Transverse colon (tissue), 4 donors: ENCODE data around the gene DDHD1. TPM values are rescaled to one million over a fixed set of nuclear protein-coding genes. Genes with fewer than 3 reads are reported as not detected.

Source experiments
- DNase-seq: peaks from one replicate; pipeline ENCODE4 v3.0.0-alpha.2; 2019
- H3K27ac ChIP-seq, 4 donors: fragments of 200-600 bp; sonication (generic); 2 replicates each; pipeline ENCODE4 v1.5.1; 2016 to 2018; ENCODE audit warnings: inconsistent platforms in 4 of 4
- H3K27me3 ChIP-seq: fragments of 200-600 bp; sonication (generic); 2 replicates; pipeline ENCODE4 v1.5.1; 2017; ENCODE audit warnings: inconsistent platforms
- H3K36me3 ChIP-seq, 4 donors: fragments of 200-600 bp; sonication (generic); 2 replicates each; pipeline ENCODE4 v1.5.1; 2017 to 2019; ENCODE audit warnings: inconsistent platforms in 4 of 4
- H3K4me1 ChIP-seq, 4 donors: fragments of 200-600 bp; sonication (generic); 2 replicates each; pipeline ENCODE4 v1.5.1; 2017 to 2020; ENCODE audit warnings: inconsistent platforms in 4 of 4
- H3K4me3 ChIP-seq, 4 donors: fragments of 200-600 bp; sonication (generic); 1 replicate in 1 of 4; 2 replicates in 3 of 4; pipeline versions ENCODE4 v1.5.1 to v1.6.1; 2017 to 2019; ENCODE audit warnings: inconsistent platforms in 4 of 4
- H3K9me3 ChIP-seq, 2 donors: fragments of 200-600 bp; sonication (generic); 2 replicates each; pipeline ENCODE4 v1.5.1; 2017 to 2019; ENCODE audit warnings: inconsistent platforms in 2 of 2
- EP300 ChIP-seq: sonication (generic); formaldehyde crosslinking; IDR thresholded peaks from one replicate; pipeline ENCODE4 v1.6.1; 2017; ENCODE audit warnings: antibody characterized with exemption, low read depth
- POLR2A ChIP-seq: fragments of 450-650 bp; IDR thresholded peaks from one replicate; pipeline ENCODE4 v1.6.1; 2016; ENCODE audit warnings: antibody characterized with exemption, mild to moderate bottlenecking, moderate library complexity
- POLR2AphosphoS5 ChIP-seq, 3 donors: sonication (generic); formaldehyde crosslinking; IDR thresholded peaks; one replicate each; pipeline ENCODE4 v1.6.1; 2016; ENCODE audit warnings: antibody characterized with exemption in 3 of 3
- WGBS, 2 donors: methylation state at CpG; one replicate each; pipeline ENCODE4 v1.1.5; 2018; ENCODE audit warnings: low coverage in 1 of 2; 5-methylcytosine and 5-hydroxymethylcytosine counted together
- in situ Hi-C, 4 donors: fragments of 200-750 bp; cut with MboI; loops; one replicate each; pipeline versions ENCODE4 v1.15.0 to v1.15.1; 2017; ENCODE audit warnings: low sequenced_read_pairs in 3 of 4, low pct_ligation_motif_present in 1 of 4, low pct_unique_long_range_greater_than_20kb in 1 of 4
- intact Hi-C: fragments of 100-400 bp; cut with DNase I; formaldehyde crosslinking; loops from one replicate; pipeline ENCODE4 v1.15.1; 2023; ENCODE audit warnings: low total_unique reads
- total RNA-seq, 4 donors: library from RNA; depleted of rRNA; stranded (reverse); fragments of >200 nt; gene quantifications; one replicate each; pipeline ENCODE4 v1.1.0, GENCODE V29; 2016
- TF ChIP-seq, protein P1 (sequence below), 5 experiments: fragments of 200-600 bp in 3 of 5; fragments of 450-650 bp in 2 of 5; sonication (generic) in 3 of 5; IDR thresholded peaks; 1 replicate in 2 of 5; 2 replicates in 3 of 5; pipeline ENCODE4 v1.5.1; 2016 to 2017; ENCODE audit warnings: antibody characterized with exemption in 5 of 5, inconsistent platforms in 3 of 5, mild to moderate bottlenecking in 2 of 5, moderate library complexity in 1 of 5

DDHD1 gene
- total RNA-seq, 4 donors from 2014 or later, result 6.4 to 20.5 (median 13.7) TPM

DNA sequence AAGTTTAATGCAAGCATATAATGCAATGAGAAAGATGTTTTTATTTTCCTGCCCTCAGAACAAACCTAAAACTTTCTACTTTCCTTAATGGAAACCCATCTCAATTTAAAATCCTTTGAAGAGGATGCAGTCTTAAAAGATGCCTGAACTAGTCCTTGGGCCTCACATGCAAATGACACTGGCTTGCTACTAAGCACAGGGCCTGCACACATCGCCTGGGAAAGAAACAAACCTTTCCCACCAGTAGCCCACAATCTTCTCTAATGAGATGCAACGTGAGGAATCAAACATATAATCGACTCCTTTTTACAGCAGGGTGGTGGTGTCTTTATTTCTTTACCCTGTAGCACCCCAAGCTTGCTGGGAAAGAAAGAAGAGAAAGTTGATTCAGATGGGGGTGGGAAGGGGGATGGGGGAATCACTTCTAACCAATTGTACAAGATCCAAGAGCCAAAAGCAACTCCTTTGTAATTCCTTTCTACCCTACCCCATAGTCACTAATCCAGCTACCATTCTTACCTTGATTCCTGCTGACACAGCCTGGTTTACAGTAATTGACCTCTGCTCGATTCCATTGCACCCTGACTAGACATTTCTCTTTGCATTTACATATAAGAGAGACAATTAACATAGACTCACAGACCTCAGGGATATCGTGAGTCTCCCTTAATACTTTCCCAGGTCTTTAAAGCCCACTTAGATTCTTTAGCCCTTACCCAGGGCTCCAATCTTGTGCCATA is 132.8 kb downstream of the DDHD1 start:
- intact Hi-C loops (no loop called here), in situ Hi-C loops (no loop called here)
- no peak for DNase-seq
- no peaks in the 10 kb centered on the region for H3K36me3 ChIP-seq
- no peak overlapping the region for H3K4me3 ChIP-seq
- H3K27ac ChIP-seq, result no peak overlapping the region
- H3K27me3 ChIP-seq, result no peaks in the 10 kb centered on the region
- H3K4me1 ChIP-seq, result no peaks in the 10 kb centered on the region
- TF ChIP-seq EP300 (no peak), POLR2AphosphoS5 (IDR thresholded peaks at IDR 0.05) (no peak), POLR2A (no peak)
- TF ChIP-seq, protein P1, sequence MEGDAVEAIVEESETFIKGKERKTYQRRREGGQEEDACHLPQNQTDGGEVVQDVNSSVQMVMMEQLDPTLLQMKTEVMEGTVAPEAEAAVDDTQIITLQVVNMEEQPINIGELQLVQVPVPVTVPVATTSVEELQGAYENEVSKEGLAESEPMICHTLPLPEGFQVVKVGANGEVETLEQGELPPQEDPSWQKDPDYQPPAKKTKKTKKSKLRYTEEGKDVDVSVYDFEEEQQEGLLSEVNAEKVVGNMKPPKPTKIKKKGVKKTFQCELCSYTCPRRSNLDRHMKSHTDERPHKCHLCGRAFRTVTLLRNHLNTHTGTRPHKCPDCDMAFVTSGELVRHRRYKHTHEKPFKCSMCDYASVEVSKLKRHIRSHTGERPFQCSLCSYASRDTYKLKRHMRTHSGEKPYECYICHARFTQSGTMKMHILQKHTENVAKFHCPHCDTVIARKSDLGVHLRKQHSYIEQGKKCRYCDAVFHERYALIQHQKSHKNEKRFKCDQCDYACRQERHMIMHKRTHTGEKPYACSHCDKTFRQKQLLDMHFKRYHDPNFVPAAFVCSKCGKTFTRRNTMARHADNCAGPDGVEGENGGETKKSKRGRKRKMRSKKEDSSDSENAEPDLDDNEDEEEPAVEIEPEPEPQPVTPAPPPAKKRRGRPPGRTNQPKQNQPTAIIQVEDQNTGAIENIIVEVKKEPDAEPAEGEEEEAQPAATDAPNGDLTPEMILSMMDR (IDR thresholded peaks at IDR 0.05), result no peak
- H3K9me3 ChIP-seq, result no peaks in the 10 kb centered on the region
- 44 to 73% methylated on average over 5 of the region's 5 CpGs for WGBS, 2 donors

DNA sequence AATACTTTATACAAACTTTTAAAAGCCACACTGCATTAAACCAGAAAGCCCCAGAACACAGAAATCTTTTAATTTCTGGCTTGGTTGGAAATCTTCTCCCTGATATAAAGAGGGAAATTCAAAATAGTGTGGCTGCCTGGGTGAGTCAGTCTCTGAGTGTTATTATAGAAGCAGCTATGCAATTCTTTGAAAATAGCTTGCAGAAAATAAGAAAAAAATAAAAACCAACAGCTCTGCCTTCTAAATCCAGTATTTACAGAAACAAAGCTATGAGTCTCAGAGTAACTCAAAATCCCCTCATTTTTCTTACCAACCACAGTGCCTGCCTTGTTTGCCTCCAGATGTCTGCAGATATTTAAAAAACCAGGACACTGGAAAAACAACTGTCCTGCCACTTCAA is 133.7 kb downstream of the DDHD1 start:
- Histone ChIP-seq H3K27me3 (no peaks in the 10 kb centered on the region), H3K4me1 (no peaks in the 10 kb centered on the region), H3K9me3 (no peaks in the 10 kb centered on the region), H3K4me3 (no peak overlapping the region), H3K36me3 (no peaks in the 10 kb centered on the region), H3K27ac (no peak overlapping the region)
- in situ Hi-C loops (no loop called here), intact Hi-C loops (no loop called here)
- TF ChIP-seq POLR2A, result no peak
- TF ChIP-seq POLR2AphosphoS5 (IDR thresholded peaks at IDR 0.05), result no peak
- TF ChIP-seq, protein P1 (IDR thresholded peaks at IDR 0.05), result no peak
- no peak for TF ChIP-seq EP300
- no peak for DNase-seq

DNA sequence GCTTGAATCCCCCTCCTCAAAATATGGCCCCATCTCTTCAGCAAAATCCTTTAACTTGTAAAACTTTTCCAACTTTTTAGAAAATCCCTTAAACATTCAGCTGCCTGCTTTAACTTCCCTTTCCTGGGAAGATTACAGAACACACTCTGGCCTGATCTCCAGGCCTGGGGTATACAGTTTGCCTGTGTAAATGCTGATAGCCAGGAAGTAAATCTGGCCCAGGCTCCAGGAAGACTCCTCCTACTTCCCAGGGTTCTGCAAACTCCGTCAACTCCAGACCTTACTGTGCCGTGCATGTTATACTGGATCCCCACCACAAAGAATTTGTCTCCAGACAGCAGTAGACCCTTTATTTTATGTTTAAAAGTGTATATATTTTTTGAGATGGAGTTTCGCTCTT is 135.3 kb downstream of the DDHD1 start:
- intact Hi-C loops, result no loop called here
- no peaks in the 10 kb centered on the region for H3K36me3 ChIP-seq
- H3K9me3 ChIP-seq, result no peaks in the 10 kb centered on the region
- no peak for DNase-seq
- no peaks in the 10 kb centered on the region for H3K27me3 ChIP-seq
- no peaks in the 10 kb centered on the region for H3K4me1 ChIP-seq
- in situ Hi-C loops, result no loop called here
- TF ChIP-seq, protein P1 (IDR thresholded peaks at IDR 0.05), result no peak
- TF ChIP-seq POLR2A, result no peak
- TF ChIP-seq EP300, result no peak
- no peak for TF ChIP-seq POLR2AphosphoS5 (IDR thresholded peaks at IDR 0.05)
- 85 to 86% methylated on average over 3 of the region's 3 CpGs for WGBS, 2 donors
- no peak overlapping the region for H3K4me3 ChIP-seq
- H3K27ac ChIP-seq, result no peak overlapping the region

DNA sequence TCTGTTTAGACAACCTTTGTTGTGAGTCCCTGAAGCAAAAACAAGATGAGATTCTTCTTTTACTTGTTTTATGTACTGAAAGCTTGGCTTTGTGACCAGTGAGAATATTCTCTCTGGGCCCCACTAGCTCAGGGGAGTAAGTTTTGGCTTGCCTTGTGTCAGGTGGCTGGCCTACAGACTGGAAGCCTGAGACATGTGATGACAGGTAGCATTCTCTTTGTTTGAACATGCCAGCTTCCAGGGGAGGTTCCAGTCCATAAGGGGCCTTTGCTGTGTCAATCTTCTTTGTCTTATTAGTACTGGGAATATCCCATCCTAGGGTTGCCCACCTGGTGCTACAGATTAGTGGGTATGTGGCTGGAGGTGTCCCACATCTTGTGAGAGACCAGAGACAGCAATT is 136.2 kb downstream of the DDHD1 start:
- DNase-seq, result no peak
- Histone ChIP-seq H3K36me3 (no peaks in the 10 kb centered on the region), H3K9me3 (no peaks in the 10 kb centered on the region), H3K4me3 (no peak overlapping the region), H3K4me1 (no peaks in the 10 kb centered on the region), H3K27ac (no peak overlapping the region), H3K27me3 (no peaks in the 10 kb centered on the region)
- in situ Hi-C loops (no loop called here), intact Hi-C loops (no loop called here)
- no peak for TF ChIP-seq EP300
- no peak for TF ChIP-seq POLR2AphosphoS5 (IDR thresholded peaks at IDR 0.05)
- no peak for TF ChIP-seq POLR2A
- TF ChIP-seq, protein P1 (IDR thresholded peaks at IDR 0.05), result no peak
